ENCODE measurements around the gene TENM3. TPM values are rescaled to one million over a fixed set of nuclear protein-coding genes. Genes with fewer than 3 reads are reported as not detected.
A peak's percentile ranks its signal among the peaks of the same experiment; 100 is the strongest.

Gene TENM3
- total RNA-seq, 1 donor = 24.2 TPM

DNA sequence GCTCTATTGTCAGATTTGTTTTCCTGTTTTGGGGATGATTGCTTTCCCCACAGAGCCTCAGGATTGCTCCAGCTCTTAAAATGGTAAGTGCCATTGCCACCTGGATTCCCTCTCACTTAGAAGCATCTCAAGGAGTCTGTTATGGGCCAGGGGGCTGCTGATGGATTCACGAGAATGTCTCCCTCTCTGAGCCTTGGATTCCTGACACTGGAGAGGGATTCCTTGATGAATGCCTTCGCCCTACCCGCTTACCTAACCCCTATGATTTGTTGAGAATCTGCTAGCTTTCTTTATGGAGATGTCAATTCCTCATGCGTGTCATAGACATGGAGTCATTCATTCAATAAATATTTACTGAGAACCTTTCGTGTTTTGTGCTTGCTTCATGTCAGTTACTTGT is 36.9 kb upstream of the TENM3 start:
- TF ChIP-seq, protein P1, sequence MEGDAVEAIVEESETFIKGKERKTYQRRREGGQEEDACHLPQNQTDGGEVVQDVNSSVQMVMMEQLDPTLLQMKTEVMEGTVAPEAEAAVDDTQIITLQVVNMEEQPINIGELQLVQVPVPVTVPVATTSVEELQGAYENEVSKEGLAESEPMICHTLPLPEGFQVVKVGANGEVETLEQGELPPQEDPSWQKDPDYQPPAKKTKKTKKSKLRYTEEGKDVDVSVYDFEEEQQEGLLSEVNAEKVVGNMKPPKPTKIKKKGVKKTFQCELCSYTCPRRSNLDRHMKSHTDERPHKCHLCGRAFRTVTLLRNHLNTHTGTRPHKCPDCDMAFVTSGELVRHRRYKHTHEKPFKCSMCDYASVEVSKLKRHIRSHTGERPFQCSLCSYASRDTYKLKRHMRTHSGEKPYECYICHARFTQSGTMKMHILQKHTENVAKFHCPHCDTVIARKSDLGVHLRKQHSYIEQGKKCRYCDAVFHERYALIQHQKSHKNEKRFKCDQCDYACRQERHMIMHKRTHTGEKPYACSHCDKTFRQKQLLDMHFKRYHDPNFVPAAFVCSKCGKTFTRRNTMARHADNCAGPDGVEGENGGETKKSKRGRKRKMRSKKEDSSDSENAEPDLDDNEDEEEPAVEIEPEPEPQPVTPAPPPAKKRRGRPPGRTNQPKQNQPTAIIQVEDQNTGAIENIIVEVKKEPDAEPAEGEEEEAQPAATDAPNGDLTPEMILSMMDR (IDR thresholded peaks at IDR 0.05; ENCODE audit: insufficient read depth, low read depth, low read length) = no peak
- no peak for DNase-seq (ENCODE audit: low read depth)
- H3K4me3 ChIP-seq (ENCODE audit: low read depth, low read length) = no peak overlapping the region

DNA sequence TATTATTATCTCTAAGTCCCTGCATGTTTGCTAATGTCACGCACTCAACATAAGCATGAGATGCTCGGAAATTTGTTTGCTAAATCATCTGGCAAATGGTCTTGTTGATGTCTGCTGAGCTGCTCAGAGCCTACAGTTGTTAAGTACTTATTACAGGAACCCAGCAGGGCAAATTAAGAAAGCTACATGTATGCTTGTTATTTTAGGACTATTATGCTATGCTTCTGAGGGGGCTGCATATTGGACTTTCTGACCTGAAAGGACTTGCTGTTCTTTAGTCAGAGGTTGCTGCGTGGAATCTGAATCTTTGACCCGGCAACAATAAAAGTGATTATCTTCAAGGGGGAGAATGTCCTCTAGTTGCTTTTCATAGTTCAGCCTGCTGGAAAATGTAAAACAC is 36.3 kb upstream of the TENM3 start:
- no peak overlapping the region for H3K4me3 ChIP-seq (ENCODE audit: low read depth, low read length)
- peak; percentile 77 for DNase-seq (ENCODE audit: low read depth)
- TF ChIP-seq, protein P1 (IDR thresholded peaks at IDR 0.05; ENCODE audit: insufficient read depth, low read depth, low read length) = no peak

DNA sequence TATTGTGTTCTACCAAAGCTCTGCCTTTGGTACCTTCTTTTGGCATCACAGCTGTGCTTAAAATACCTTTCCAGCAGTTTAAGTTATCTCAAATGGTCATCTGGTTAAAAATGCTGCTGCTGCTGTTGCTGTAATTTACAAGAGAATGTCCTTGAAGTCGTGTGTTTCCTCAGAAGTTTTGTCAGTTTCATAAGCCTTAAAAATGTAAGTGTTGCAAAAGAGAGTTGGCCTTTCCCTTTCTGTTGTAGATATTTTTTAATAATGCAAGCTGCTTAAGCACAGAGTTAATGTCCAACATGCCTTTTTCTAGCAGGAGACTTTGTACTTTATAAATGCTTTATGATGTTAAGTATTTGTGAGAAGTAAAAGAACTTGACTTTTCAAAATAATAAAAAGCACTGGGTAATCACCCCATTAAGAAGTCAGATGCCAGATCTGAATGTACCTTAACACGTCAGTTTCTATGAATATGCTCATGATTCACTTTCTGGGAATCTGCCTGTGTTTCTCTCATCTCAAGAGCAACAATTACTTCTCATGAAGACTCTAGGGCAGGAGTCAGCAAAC is 35.3 kb upstream of the TENM3 start:
- TF ChIP-seq, protein P1 (IDR thresholded peaks at IDR 0.05; ENCODE audit: insufficient read depth, low read depth, low read length) = no peak
- H3K4me3 ChIP-seq (ENCODE audit: low read depth, low read length) = no peak overlapping the region
- DNase-seq (ENCODE audit: low read depth) = peak; percentile 88

DNA sequence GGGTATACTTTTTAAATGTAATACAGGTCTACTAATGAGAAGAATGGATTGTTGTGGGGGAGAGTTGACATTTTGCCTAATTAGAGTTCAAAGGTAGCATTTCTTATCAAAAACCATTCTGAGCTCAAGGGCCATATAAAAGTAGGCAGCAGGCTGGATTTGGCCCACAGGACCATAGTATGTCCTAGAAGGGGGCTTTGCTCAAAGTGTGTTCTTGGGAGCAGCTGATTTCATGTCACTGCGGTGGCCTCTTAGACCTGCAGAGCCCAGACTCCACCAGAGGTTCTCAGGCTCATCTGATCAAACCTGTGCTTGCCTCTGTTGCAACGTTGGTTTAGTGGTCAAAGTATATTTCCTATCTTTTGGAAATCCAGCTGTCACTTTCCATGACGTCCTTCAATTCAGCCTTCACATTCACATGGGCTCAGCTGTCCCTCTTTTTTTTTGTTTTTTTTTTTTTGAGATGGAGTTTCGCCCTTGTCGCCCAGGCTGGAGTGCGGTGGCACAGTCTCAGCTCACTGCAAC is 34.6 kb upstream of the TENM3 start:
- TF ChIP-seq, protein P1 (IDR thresholded peaks at IDR 0.05; ENCODE audit: insufficient read depth, low read depth, low read length) = no peak
- no peak for DNase-seq (ENCODE audit: low read depth)
- no peak overlapping the region for H3K4me3 ChIP-seq (ENCODE audit: low read depth, low read length)

DNA sequence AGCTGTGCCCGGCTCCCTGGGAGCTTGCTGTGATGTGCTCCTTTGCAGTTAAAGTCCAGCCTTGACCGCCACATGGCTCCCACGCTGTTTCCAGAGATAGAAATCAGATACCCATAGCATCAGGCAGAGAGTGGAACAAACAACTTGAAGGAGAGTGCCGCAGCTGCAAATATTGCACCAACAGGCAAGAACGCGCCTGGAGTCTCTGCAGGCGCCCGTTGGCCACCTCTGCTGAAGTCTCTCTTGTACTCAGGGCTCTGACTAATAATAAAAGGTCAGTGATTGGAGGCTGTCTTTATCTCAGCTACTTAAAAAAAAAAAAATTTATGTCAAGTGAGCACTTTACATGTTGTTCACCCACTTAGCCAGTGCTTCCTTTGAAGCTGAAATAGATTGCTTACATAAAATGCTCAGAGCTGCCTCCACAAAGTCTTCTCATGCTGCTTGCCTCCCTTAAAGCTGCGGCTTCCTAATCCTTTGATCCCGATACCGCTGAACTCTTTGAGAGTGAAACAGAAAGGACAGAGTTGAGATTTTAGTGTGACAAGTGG is 30.9 kb upstream of the TENM3 start:
- TF ChIP-seq, protein P1 (IDR thresholded peaks at IDR 0.05; ENCODE audit: insufficient read depth, low read depth, low read length) = no peak
- peak; percentile 82 for DNase-seq (ENCODE audit: low read depth)
- H3K4me3 ChIP-seq (ENCODE audit: low read depth, low read length) = no peak overlapping the region

DNA sequence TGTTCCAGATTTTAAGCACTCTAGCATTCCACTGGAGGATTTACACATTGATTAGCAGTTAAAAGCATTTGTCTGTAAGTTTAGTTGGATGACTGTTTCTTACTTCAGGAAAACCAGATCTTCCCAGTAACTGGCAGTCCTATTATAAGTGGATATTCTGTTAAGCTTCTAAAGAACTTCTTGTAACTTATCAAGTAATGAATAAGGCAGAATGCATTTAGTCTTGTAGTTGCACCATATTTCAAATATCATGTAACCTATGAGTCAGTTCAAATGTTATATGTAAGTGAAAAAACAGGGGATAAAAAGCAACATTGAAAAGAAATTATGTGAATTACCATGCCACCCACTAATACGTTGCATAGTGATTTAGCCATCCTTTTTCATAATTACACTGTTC is 30.2 kb upstream of the TENM3 start:
- no peak overlapping the region for H3K4me3 ChIP-seq (ENCODE audit: low read depth, low read length)
- TF ChIP-seq, protein P1 (IDR thresholded peaks at IDR 0.05; ENCODE audit: insufficient read depth, low read depth, low read length) = no peak
- no peak for DNase-seq (ENCODE audit: low read depth)

DNA sequence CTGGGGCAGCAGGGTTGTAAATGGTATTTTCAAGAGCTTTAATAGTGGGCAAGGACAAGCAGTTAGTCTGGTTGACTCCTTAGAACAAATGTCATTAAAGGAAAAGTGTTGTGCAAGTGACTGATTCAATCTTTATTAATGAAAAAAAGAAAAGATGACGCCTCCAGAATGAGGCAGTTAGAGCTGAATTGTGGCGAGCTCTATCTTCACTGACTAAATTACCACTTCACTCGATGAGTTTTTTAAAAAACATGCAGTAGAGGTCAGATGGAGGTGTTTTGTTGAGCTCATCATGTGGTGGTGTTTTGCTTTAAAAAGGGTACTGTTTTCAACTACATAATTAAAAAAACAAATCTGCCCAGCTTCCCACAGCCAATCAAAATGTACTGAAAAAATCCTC is 28.1 kb upstream of the TENM3 start:
- no peak overlapping the region for H3K4me3 ChIP-seq (ENCODE audit: low read depth, low read length)
- TF ChIP-seq, protein P1 (IDR thresholded peaks at IDR 0.05; ENCODE audit: insufficient read depth, low read depth, low read length) = no peak
- DNase-seq (ENCODE audit: low read depth) = no peak
